Mesodermal cell (in vitro differentiated cells): ENCODE results near the gene ZSWIM8. TPM values are rescaled to one million over a fixed set of nuclear protein-coding genes. Genes with fewer than 3 reads are reported as not detected.
"Not testable (repeated sequence)": the region's sequence is repeated elsewhere in the genome, so short reads cannot be mapped to it uniquely, and the experiment has no call there.

Source experiments
- H3K27ac ChIP-seq: 2 replicates; pipeline ENCODE4 v1.7.0; 2013; ENCODE audit warnings: mild to moderate bottlenecking, low read depth, low read length, moderate library complexity; ENCODE audit not compliant: severe bottlenecking
- H3K36me3 ChIP-seq: 2 replicates; pipeline ENCODE4 v1.7.1; 2013; ENCODE audit warnings: mild to moderate bottlenecking, low read length, moderate library complexity; ENCODE audit not compliant: control insufficient read depth, insufficient read depth
- H3K4me1 ChIP-seq: one replicate; pipeline ENCODE4 v1.7.1; 2013; ENCODE audit warnings: mild to moderate bottlenecking, low read length; ENCODE audit not compliant: insufficient read depth, control insufficient read depth, poor library complexity, severe bottlenecking
- H3K4me3 ChIP-seq: 2 replicates; pipeline ENCODE4 v1.7.0; 2013; ENCODE audit warnings: low read length, control low read depth, mild to moderate bottlenecking; ENCODE audit not compliant: insufficient read depth, poor library complexity, severe bottlenecking; ENCODE audit errors: extremely low read depth
- H3K9me3 ChIP-seq: 2 replicates; pipeline ENCODE4 v1.7.1; 2013; ENCODE audit warnings: mild to moderate bottlenecking, low read length, moderate library complexity; ENCODE audit not compliant: control insufficient read depth
- WGBS, 2 experiments: methylation state at CpG; one replicate each; pipeline ENCODE4 v1.1.5; 2013; ENCODE audit warnings: missing lambda C conversion rate in 2 of 2; ENCODE audit not compliant: insufficient coverage in 2 of 2; 5-methylcytosine and 5-hydroxymethylcytosine counted together
- polyA plus RNA-seq, 2 experiments: library from polyadenylated mRNA; stranded (reverse); fragments of 50-300 nt; gene quantifications; one replicate each; pipeline ENCODE4 v1.2.3, GENCODE V29; 2013

ZSWIM8 gene
- 87.3 TPM for polyA plus RNA-seq (2013, experiment 1 of 2)
- 78.3 TPM for polyA plus RNA-seq (2013, experiment 2 of 2)

GRCh38 chr10:73785211-73785720 lies at the start of gene ZSWIM8:
Gene ZSWIM8 (plus strand): TSS chr10:73785606. CDS start chr10:73785879, 273 bp downstream.
- Histone ChIP-seq H3K27ac (peak within 1 kb of the TSS; percentile 75), H3K36me3 (peaks cover 33% of the 10 kb centered on the region), H3K4me3 (peak within 1 kb of the TSS; percentile 93), H3K4me1 (peaks cover 12% of the 10 kb centered on the region), H3K9me3 (no peaks in the 10 kb centered on the region)
- 0% methylated on average over 31 to 36 of the region's 36 CpGs for WGBS, 2 experiments

- not testable (repeated sequence) for H3K27ac ChIP-seq, H3K9me3 ChIP-seq, H3K4me3 ChIP-seq, H3K4me1 ChIP-seq
- WGBS, 2 experiments: 95 to 100% methylated on average over 9 to 14 of the region's 18 CpGs
- peaks cover 22% of the 10 kb centered on the region for H3K36me3 ChIP-seq
Observed at GRCh38 chr10:73740501-73741254, 44.7 kb upstream of the ZSWIM8 start.

- H3K27ac ChIP-seq: no peak overlapping the region
- H3K9me3 ChIP-seq: no peaks in the 10 kb centered on the region
- peaks cover 34% of the 10 kb centered on the region for H3K36me3 ChIP-seq
- H3K4me3 ChIP-seq: no peak overlapping the region
- peaks cover 5% of the 10 kb centered on the region for H3K4me1 ChIP-seq
- WGBS, 2 experiments: 91% methylated on average over 5 of the region's 5 CpGs
Observed at GRCh38 chr10:73742454-73742734, 43.0 kb upstream of the ZSWIM8 start.

- peak overlapping the region; percentile 99 for H3K27ac ChIP-seq
- H3K4me3 ChIP-seq: peak overlapping the region; percentile 94
- H3K36me3 ChIP-seq: peaks cover 33% of the 10 kb centered on the region
- H3K4me1 ChIP-seq: peaks cover 5% of the 10 kb centered on the region
- WGBS, 2 experiments: 0 to 44% methylated on average over 2 to 3 of the region's 6 CpGs
- no peaks in the 10 kb centered on the region for H3K9me3 ChIP-seq
Observed at GRCh38 chr10:73743327-73743904, 42.0 kb upstream of the ZSWIM8 start.

- Histone ChIP-seq H3K4me3 (peak within 1 kb of the TSS; percentile 94), H3K9me3 (no peaks in the 10 kb centered on the region), H3K36me3 (peaks cover 40% of the 10 kb centered on the region), H3K27ac (peak within 1 kb of the TSS; percentile 99), H3K4me1 (peaks cover 5% of the 10 kb centered on the region)
- WGBS, 2 experiments: 1% methylated on average over 12 to 31 of the region's 36 CpGs
Observed at GRCh38 chr10:73743905-73744663, 41.3 kb upstream of the ZSWIM8 start, which contains the start of gene SEC24C. Gene SEC24C (plus strand): TSS chr10:73744372. CDS start chr10:73746833, 2,461 bp downstream.

GRCh38 chr10:73744664-73744975 lies 40.8 kb upstream of the ZSWIM8 start:
- H3K4me3 ChIP-seq: peak overlapping the region; percentile 94
- H3K9me3 ChIP-seq: no peaks in the 10 kb centered on the region
- H3K27ac ChIP-seq: peak overlapping the region; percentile 99
- peaks cover 5% of the 10 kb centered on the region for H3K4me1 ChIP-seq
- 0% methylated on average over 4 to 6 of the region's 10 CpGs for WGBS, 2 experiments
- H3K36me3 ChIP-seq: peaks cover 45% of the 10 kb centered on the region

- H3K27ac ChIP-seq: no peak overlapping the region
- no peaks in the 10 kb centered on the region for H3K9me3 ChIP-seq
- no peak overlapping the region for H3K4me3 ChIP-seq
- H3K4me1 ChIP-seq: peaks cover 5% of the 10 kb centered on the region
- peaks cover 62% of the 10 kb centered on the region for H3K36me3 ChIP-seq
- 89% methylated on average over 1 of the region's 2 CpGs; no CpG with 5 or more reads in 1 of the 2 experiments for WGBS, 2 experiments
Observed at GRCh38 chr10:73746721-73747120, 38.7 kb upstream of the ZSWIM8 start.

- WGBS, 2 experiments: 100% methylated on average over 1 of the region's 1 CpG
- Histone ChIP-seq H3K4me3 (no peak overlapping the region), H3K27ac (no peak overlapping the region), H3K9me3 (no peaks in the 10 kb centered on the region), H3K4me1 (no peaks in the 10 kb centered on the region), H3K36me3 (peaks cover 89% of the 10 kb centered on the region)
Observed at GRCh38 chr10:73750819-73751218, 34.6 kb upstream of the ZSWIM8 start.

GRCh38 chr10:73756183-73756582 lies 29.2 kb upstream of the ZSWIM8 start:
- Histone ChIP-seq H3K27ac (no peak overlapping the region), H3K4me3 (no peak overlapping the region), H3K36me3 (peaks cover 70% of the 10 kb centered on the region), H3K9me3 (no peaks in the 10 kb centered on the region), H3K4me1 (peaks cover 3% of the 10 kb centered on the region)
- 100% methylated on average over 1 of the region's 1 CpG for WGBS, 2 experiments

- no peak overlapping the region for H3K27ac ChIP-seq
- H3K9me3 ChIP-seq: no peaks in the 10 kb centered on the region
- no peak overlapping the region for H3K4me3 ChIP-seq
- peaks cover 71% of the 10 kb centered on the region for H3K36me3 ChIP-seq
- WGBS, 2 experiments: 94 to 97% methylated on average over 8 to 9 of the region's 9 CpGs
- H3K4me1 ChIP-seq: peaks cover 21% of the 10 kb centered on the region
Observed at GRCh38 chr10:73758704-73759511, 26.5 kb upstream of the ZSWIM8 start.
